Stimulated activated CD8-positive, alpha-beta memory T cell treated with anti-CD3 and anti-CD28 coated beads, Interleukin-2, amount 100 ng/mL, for 48 hours (primary cell): ENCODE measurements around the gene SLC7A8.
"Not testable (repeated sequence)": the region's sequence is repeated elsewhere in the genome, so short reads cannot be mapped to it uniquely, and the experiment has no call there.

Experiments used
- DNase-seq, 2 donors: peaks; one replicate each; pipeline ENCODE4 v3.0.0-alpha.2; 2020; ENCODE audit warnings: low read depth in 2 of 2

Gene SLC7A8

GRCh38 chr14:23183479-23183878 lies at the start of gene SLC7A8:
Gene SLC7A8 (minus strand): TSS chr14:23183660. CDS start chr14:23182914, 746 bp downstream.
- peak in 1 of 2 donors; percentile 7 for DNase-seq

GRCh38 chr14:23232241-23232808 lies 48.9 kb upstream of the SLC7A8 start:
- not testable (repeated sequence) for DNase-seq

GRCh38 chr14:23228812-23229211 lies 45.4 kb upstream of the SLC7A8 start:
- DNase-seq, result no peak

- no peak for DNase-seq
Measured at GRCh38 chr14:23227566-23227965, 44.1 kb upstream of the SLC7A8 start.

GRCh38 chr14:23224958-23225357 lies 41.5 kb upstream of the SLC7A8 start:
- DNase-seq, result not testable (repeated sequence)

GRCh38 chr14:23219075-23219474 lies 35.6 kb upstream of the SLC7A8 start:
- DNase-seq, result no peak

- no peak for DNase-seq
Measured at GRCh38 chr14:23217032-23218020, 33.9 kb upstream of the SLC7A8 start.

- DNase-seq, result no peak
Measured at GRCh38 chr14:23215421-23215820, 32.0 kb upstream of the SLC7A8 start.

- no peak for DNase-seq
Measured at GRCh38 chr14:23209651-23210423, 26.4 kb upstream of the SLC7A8 start.

- no peak for DNase-seq
Measured at GRCh38 chr14:23208324-23208723, 24.9 kb upstream of the SLC7A8 start.

GRCh38 chr14:23207146-23207540 lies 23.7 kb upstream of the SLC7A8 start:
- no peak for DNase-seq

- no peak for DNase-seq
Measured at GRCh38 chr14:23206422-23207145, 23.1 kb upstream of the SLC7A8 start.

GRCh38 chr14:23202001-23202400 lies 18.5 kb upstream of the SLC7A8 start:
- no peak for DNase-seq

- not testable (repeated sequence) for DNase-seq
Measured at GRCh38 chr14:23199141-23199540, 15.7 kb upstream of the SLC7A8 start.

- not testable (repeated sequence) for DNase-seq
Measured at GRCh38 chr14:23196487-23196886, 13.0 kb upstream of the SLC7A8 start.

- DNase-seq, result no peak
Measured at GRCh38 chr14:23195552-23196101, 12.2 kb upstream of the SLC7A8 start.

- no peak for DNase-seq
Measured at GRCh38 chr14:23193432-23193831, 10.0 kb upstream of the SLC7A8 start.

GRCh38 chr14:23187925-23188324 lies 4.5 kb upstream of the SLC7A8 start:
- no peak for DNase-seq

- no peak for DNase-seq
Measured at GRCh38 chr14:23186913-23187654, 3.6 kb upstream of the SLC7A8 start.

- no peak for DNase-seq
Measured at GRCh38 chr14:23185063-23185462, 1.6 kb upstream of the SLC7A8 start.

GRCh38 chr14:23183158-23183470 lies 346 bp downstream of the SLC7A8 start:
- no peak for DNase-seq
